H9 (cell line): ENCODE data around the gene ITGAX. TPM values are rescaled to one million over a fixed set of nuclear protein-coding genes. Genes with fewer than 3 reads are reported as not detected.

ENCODE experiments used
- DNase-seq: peaks from one replicate; pipeline ENCODE4 v3.0.0-alpha.2; 2017
- H2AFZ ChIP-seq: one replicate; pipeline ENCODE4 v1.6.1; 2013; ENCODE audit warnings: mild to moderate bottlenecking, low read length, control low read depth, moderate library complexity
- H2AK5ac ChIP-seq: 2 replicates; pipeline ENCODE4 v1.6.1; 2013; ENCODE audit warnings: low read length, control low read depth, mixed read lengths; ENCODE audit not compliant: insufficient read length
- H2BK120ac ChIP-seq: one replicate; pipeline ENCODE4 v1.6.1; 2013; ENCODE audit warnings: low read depth, mild to moderate bottlenecking, low read length, control low read depth, inconsistent platforms; ENCODE audit not compliant: poor library complexity, severe bottlenecking
- H2BK12ac ChIP-seq: 2 replicates; pipeline ENCODE4 v1.6.1; 2013; ENCODE audit warnings: low read length, control low read depth, mixed read lengths, low read depth; ENCODE audit not compliant: insufficient read length
- H2BK15ac ChIP-seq: 2 replicates; pipeline ENCODE4 v1.6.1; 2013; ENCODE audit warnings: low read depth, low read length, control low read depth
- H2BK20ac ChIP-seq: one replicate; pipeline ENCODE4 v1.6.1; 2013; ENCODE audit warnings: low read depth, mild to moderate bottlenecking, low read length, control low read depth, inconsistent platforms; ENCODE audit not compliant: poor library complexity, severe bottlenecking
- H2BK5ac ChIP-seq: 2 replicates; pipeline ENCODE4 v1.6.1; 2013; ENCODE audit warnings: low read length, control low read depth, mixed read lengths; ENCODE audit not compliant: insufficient read length
- H3K14ac ChIP-seq: 2 replicates; pipeline ENCODE4 v1.6.1; 2013; ENCODE audit warnings: low read length, control low read depth; ENCODE audit not compliant: insufficient read depth
- H3K18ac ChIP-seq: 2 replicates; pipeline ENCODE4 v1.6.1; 2013; ENCODE audit warnings: low read depth, mild to moderate bottlenecking, mixed read lengths, low read length, control low read depth; ENCODE audit not compliant: insufficient read length
- H3K23ac ChIP-seq: 2 replicates; pipeline ENCODE4 v1.6.1; 2013; ENCODE audit warnings: low read length, control low read depth, mixed read lengths, low read depth; ENCODE audit not compliant: insufficient read length
- H3K23me2 ChIP-seq: 2 replicates; pipeline ENCODE4 v1.6.1; 2013; ENCODE audit warnings: low read depth, mild to moderate bottlenecking, mixed read lengths, low read length, control low read depth; ENCODE audit not compliant: insufficient read length, poor library complexity, severe bottlenecking
- H3K27ac ChIP-seq: 2 replicates; pipeline ENCODE4 v1.5.1; 2013; ENCODE audit warnings: low read length, control low read depth, mixed read lengths, low read depth; ENCODE audit not compliant: insufficient read length
- H3K27me3 ChIP-seq: 2 replicates; pipeline ENCODE4 v1.6.1; 2013; ENCODE audit warnings: low read length, control low read depth, inconsistent platforms; ENCODE audit not compliant: insufficient read depth
- H3K4ac ChIP-seq: 2 replicates; pipeline ENCODE4 v1.6.1; 2013; ENCODE audit warnings: low read depth, mild to moderate bottlenecking, control low read depth, inconsistent platforms, low read length, moderate library complexity
- H3K4me1 ChIP-seq: 2 replicates; pipeline ENCODE4 v1.6.1; 2013; ENCODE audit warnings: low read length, control low read depth, inconsistent platforms; ENCODE audit not compliant: insufficient read depth
- H3K4me2 ChIP-seq: 2 replicates; pipeline ENCODE4 v1.6.1; 2013; ENCODE audit warnings: low read length, control low read depth, mixed read lengths; ENCODE audit not compliant: insufficient read length, insufficient read depth
- H3K56ac ChIP-seq: 2 replicates; pipeline ENCODE4 v1.6.1; 2013; ENCODE audit warnings: low read depth, mild to moderate bottlenecking, mixed read lengths, low read length, control low read depth; ENCODE audit not compliant: insufficient read length
- H3K79me1 ChIP-seq: 2 replicates; pipeline ENCODE4 v1.6.1; 2013; ENCODE audit warnings: low read depth, mild to moderate bottlenecking, moderate library complexity, low read length, control low read depth, inconsistent platforms; ENCODE audit not compliant: insufficient read depth, poor library complexity, severe bottlenecking
- H3K79me2 ChIP-seq: 2 replicates; pipeline ENCODE4 v1.6.1; 2013; ENCODE audit warnings: low read length, control low read depth, inconsistent platforms; ENCODE audit not compliant: insufficient read depth
- H3K9ac ChIP-seq: 2 replicates; pipeline ENCODE4 v1.6.1; 2013; ENCODE audit warnings: low read length, control low read depth, mixed read lengths; ENCODE audit not compliant: insufficient read length; ENCODE audit errors: extremely low read depth
- H3K9me3 ChIP-seq: one replicate; pipeline ENCODE4 v1.6.1; 2013; ENCODE audit warnings: low read depth, low read length, inconsistent platforms; ENCODE audit not compliant: control insufficient read depth
- H3T11ph ChIP-seq: one replicate; pipeline ENCODE4 v1.6.1; 2013; ENCODE audit warnings: mild to moderate bottlenecking, low read length, control low read depth, inconsistent platforms
- H4K20me1 ChIP-seq: one replicate; pipeline ENCODE4 v1.6.1; 2013; ENCODE audit not compliant: control insufficient read depth, insufficient read length, insufficient read depth
- H4K5ac ChIP-seq: 2 replicates; pipeline ENCODE4 v1.6.1; 2013; ENCODE audit warnings: low read depth, mild to moderate bottlenecking, mixed read lengths, low read length, control low read depth; ENCODE audit not compliant: insufficient read length
- H4K8ac ChIP-seq: replicated peaks from 2 replicates; pipeline ENCODE4 v1.6.1; 2013; ENCODE audit warnings: low read length, control low read depth, mixed read lengths, low read depth; ENCODE audit not compliant: insufficient read length
- H4K91ac ChIP-seq: 2 replicates; pipeline ENCODE4 v1.6.1; 2013; ENCODE audit warnings: low read depth, mild to moderate bottlenecking, moderate library complexity, mixed read lengths, low read length, control low read depth; ENCODE audit not compliant: insufficient read length
- H3K27ac Mint-ChIP-seq, 3 experiments: 2 replicates in 2 of 3; 3 replicates in 1 of 3; pipeline ENCODE4 v1.8.0; 2020 to 2021; ENCODE audit warnings: mixed read lengths in 3 of 3, mild to moderate bottlenecking in 1 of 3, moderate library complexity in 1 of 3
- H3K27me3 Mint-ChIP-seq: 2 replicates; pipeline ENCODE4 v1.8.0; 2021; ENCODE audit warnings: low read depth, mild to moderate bottlenecking, moderate library complexity, mixed read lengths
- H3K36me3 Mint-ChIP-seq, 3 experiments: 2 replicates in 2 of 3; 3 replicates in 1 of 3; pipeline ENCODE4 v1.8.0; 2020 to 2021; ENCODE audit warnings: low read depth in 3 of 3, mixed read lengths in 3 of 3; ENCODE audit not compliant: insufficient read depth in 1 of 3
- H3K4me1 Mint-ChIP-seq, 2 experiments: 2 replicates each; pipeline ENCODE4 v1.8.0; 2020; ENCODE audit warnings: mixed read lengths in 2 of 2
- H3K4me3 Mint-ChIP-seq, 2 experiments: 2 replicates in 1 of 2; 3 replicates in 1 of 2; pipeline ENCODE4 v1.8.0; 2020 to 2021; ENCODE audit warnings: mild to moderate bottlenecking in 2 of 2, mixed read lengths in 2 of 2, moderate library complexity in 1 of 2
- H3K9me3 Mint-ChIP-seq, 2 experiments: 2 replicates in 1 of 2; 3 replicates in 1 of 2; pipeline ENCODE4 v1.8.0; 2020; ENCODE audit warnings: mild to moderate bottlenecking in 2 of 2, mixed read lengths in 2 of 2, moderate library complexity in 1 of 2
- WGBS: extraction: QIAGEN DNeasy Blood & Tissue Kit; methylation state at CpG from one replicate; pipeline ENCODE4 v1.1.7; 2013; ENCODE audit warnings: missing lambda C conversion rate, low lambda C conversion rate, mixed read lengths; ENCODE audit not compliant: insufficient read length; ENCODE audit errors: extremely low coverage; 5-methylcytosine and 5-hydroxymethylcytosine counted together
- total RNA-seq: library from RNA; stranded (reverse); gene quantifications from 2 replicates; pipeline ENCODE4 v1.2.1, GENCODE V29; 2021
- TF ChIP-seq, protein P1 (sequence below): fragments of 200-600 bp; sonication (generic); conservative IDR thresholded peaks from 3 replicates; pipeline ENCODE4 v1.8.0; 2021; ENCODE audit warnings: antibody characterized with exemption, mild to moderate bottlenecking

Gene ITGAX
- total RNA-seq, 1 experiment from 2014 or later, result 0.28 TPM

DNA sequence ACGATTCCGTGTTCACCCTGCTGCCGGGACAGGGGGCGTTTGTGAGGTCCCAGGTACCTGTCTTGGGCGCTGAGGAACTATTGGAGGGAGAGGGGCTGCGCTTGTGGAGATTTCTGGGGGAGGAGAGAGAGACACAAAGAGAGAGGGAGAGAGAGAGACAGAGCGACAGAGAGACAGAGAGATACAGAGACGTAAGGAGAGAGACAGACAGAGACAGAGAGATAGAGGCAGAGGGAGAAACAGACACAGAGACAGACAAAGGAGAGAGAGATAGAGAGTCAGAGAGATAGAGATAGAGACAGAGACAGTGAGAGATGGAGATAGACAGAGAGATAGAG is 24.5 kb upstream of the ITGAX start:
- Mint-ChIP-seq H3K4me1 (peaks cover 22 to 25% of the 10 kb centered on the region in 2 experiments), H3K4me3 (peak overlapping the region in 1 of 2 experiments; percentile 79; a peak in 4 of 5 replicates), H3K36me3 (no peaks in the 10 kb centered on the region; a peak in 1 of 7 replicates), H3K9me3 (peaks cover 2 to 4% of the 10 kb centered on the region in 2 experiments; a peak in 3 of 5 replicates), H3K27me3 (peaks cover 29% of the 10 kb centered on the region), H3K27ac (no peak overlapping the region; a peak in 1 of 7 replicates)
- WGBS, result no CpG with 5 or more reads among the region's 8 CpGs
- Histone ChIP-seq H3K4me2 (peak overlapping the region; percentile 48), H3K18ac (no peak overlapping the region), H2BK15ac (no peak overlapping the region), H3K23me2 (peaks cover 4% of the 10 kb centered on the region), H3K27me3 (peaks cover 14% of the 10 kb centered on the region; the same call in 1 of the 2 replicates), H2BK5ac (no peak overlapping the region), H3K4me1 (peaks cover 2% of the 10 kb centered on the region; the same call in 1 of the 2 replicates), H3K14ac (no peak overlapping the region), H3K9ac (no peak overlapping the region), H3K27ac (no peak overlapping the region), H3K23ac (no peak overlapping the region), H3K56ac (no peak overlapping the region), H4K91ac (no peak overlapping the region), H4K20me1 (no peaks in the 10 kb centered on the region), H3K79me1 (no peaks in the 10 kb centered on the region), H3K9me3 (no peaks in the 10 kb centered on the region), H3T11ph (no peak overlapping the region), H4K8ac (no peak overlapping the region), H2AK5ac (no peak overlapping the region), H3K4ac (no peak overlapping the region), H2BK120ac (no peak overlapping the region), H3K79me2 (no peaks in the 10 kb centered on the region), H2BK12ac (no peak overlapping the region), H2AFZ (no peak overlapping the region), H4K5ac (no peak overlapping the region), H2BK20ac (no peak overlapping the region)
- TF ChIP-seq, protein P1, sequence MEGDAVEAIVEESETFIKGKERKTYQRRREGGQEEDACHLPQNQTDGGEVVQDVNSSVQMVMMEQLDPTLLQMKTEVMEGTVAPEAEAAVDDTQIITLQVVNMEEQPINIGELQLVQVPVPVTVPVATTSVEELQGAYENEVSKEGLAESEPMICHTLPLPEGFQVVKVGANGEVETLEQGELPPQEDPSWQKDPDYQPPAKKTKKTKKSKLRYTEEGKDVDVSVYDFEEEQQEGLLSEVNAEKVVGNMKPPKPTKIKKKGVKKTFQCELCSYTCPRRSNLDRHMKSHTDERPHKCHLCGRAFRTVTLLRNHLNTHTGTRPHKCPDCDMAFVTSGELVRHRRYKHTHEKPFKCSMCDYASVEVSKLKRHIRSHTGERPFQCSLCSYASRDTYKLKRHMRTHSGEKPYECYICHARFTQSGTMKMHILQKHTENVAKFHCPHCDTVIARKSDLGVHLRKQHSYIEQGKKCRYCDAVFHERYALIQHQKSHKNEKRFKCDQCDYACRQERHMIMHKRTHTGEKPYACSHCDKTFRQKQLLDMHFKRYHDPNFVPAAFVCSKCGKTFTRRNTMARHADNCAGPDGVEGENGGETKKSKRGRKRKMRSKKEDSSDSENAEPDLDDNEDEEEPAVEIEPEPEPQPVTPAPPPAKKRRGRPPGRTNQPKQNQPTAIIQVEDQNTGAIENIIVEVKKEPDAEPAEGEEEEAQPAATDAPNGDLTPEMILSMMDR, result no peak
- no peak for DNase-seq
